GM12865 (cell line): ENCODE results near the gene FUOM.

Experiments
- DNase-seq: peaks from one replicate; pipeline ENCODE4 v3.0.0; 2010; ENCODE audit warnings: low read depth
- H3K4me3 ChIP-seq: 2 replicates; pipeline ENCODE4 v1.5.1; 2011; ENCODE audit warnings: mild to moderate bottlenecking, low read depth, low read length, control low read depth
- TF ChIP-seq, protein P1 (sequence below): IDR thresholded peaks from 2 replicates; pipeline ENCODE4 v1.5.1; 2011; ENCODE audit warnings: low read length, control low read depth, low read depth, inconsistent platforms; ENCODE audit not compliant: insufficient read depth; ENCODE audit errors: missing control alignments

Gene FUOM

DNA sequence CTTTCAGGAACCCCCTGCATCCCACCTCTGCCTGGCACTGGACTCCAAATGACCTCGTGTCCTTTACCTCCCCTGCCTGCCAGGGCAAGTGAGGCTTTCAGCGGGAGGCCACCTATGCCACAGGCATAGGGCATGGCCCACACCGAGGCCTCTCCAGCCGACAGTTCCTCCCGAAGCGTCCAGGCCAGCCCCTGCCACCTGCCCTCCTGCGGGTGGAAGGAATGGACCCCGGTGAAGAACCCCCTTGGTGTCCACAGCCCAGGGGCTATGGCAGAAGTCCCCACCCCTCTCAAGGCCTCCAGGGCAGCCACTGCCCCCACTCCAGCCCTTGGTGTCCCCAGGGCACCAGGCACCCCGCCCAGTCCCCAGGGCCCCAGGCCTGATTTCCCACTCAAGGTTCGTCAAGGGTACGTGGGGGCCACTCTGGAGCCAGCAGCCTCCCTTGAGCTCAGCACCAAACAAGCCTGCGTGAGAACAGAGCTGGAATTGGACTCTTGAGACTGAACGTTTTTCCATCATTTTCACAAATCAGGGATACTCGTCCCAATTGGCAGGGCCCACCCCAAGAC lies 3.1 kb downstream of the FUOM start:
- TF ChIP-seq, protein P1, sequence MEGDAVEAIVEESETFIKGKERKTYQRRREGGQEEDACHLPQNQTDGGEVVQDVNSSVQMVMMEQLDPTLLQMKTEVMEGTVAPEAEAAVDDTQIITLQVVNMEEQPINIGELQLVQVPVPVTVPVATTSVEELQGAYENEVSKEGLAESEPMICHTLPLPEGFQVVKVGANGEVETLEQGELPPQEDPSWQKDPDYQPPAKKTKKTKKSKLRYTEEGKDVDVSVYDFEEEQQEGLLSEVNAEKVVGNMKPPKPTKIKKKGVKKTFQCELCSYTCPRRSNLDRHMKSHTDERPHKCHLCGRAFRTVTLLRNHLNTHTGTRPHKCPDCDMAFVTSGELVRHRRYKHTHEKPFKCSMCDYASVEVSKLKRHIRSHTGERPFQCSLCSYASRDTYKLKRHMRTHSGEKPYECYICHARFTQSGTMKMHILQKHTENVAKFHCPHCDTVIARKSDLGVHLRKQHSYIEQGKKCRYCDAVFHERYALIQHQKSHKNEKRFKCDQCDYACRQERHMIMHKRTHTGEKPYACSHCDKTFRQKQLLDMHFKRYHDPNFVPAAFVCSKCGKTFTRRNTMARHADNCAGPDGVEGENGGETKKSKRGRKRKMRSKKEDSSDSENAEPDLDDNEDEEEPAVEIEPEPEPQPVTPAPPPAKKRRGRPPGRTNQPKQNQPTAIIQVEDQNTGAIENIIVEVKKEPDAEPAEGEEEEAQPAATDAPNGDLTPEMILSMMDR, result no peak

DNA sequence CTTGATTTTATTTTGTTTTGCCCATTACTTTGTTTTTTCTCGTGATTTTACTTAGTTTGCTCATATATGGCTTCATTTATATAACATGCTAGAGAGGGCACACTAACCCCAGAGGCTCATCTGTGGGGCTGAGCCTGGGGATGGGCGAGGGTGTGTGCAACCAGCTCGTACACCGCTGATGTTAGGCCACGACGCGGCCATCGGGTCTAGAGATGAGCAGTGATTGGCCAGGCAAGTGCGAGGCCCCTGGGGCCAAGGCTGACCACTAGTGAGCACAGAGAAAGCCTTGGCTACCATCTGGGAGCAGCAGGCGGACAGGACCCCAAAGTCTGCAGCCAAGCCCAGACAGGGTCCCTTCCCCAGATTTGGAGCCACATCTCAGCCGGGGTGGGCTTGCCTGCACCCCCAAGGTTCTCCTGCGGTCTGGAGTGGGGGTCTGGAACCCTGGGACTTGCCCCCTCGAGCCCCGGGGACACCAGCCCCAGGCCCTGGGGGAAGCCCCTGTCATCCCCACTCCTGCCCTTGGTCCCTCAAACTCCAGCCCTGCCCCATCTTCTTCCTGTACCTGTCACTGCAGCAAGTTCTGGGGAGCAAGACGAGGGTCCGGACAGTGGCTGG lies 3.7 kb downstream of the FUOM start:
- DNase-seq, result no peak
- TF ChIP-seq, protein P1, result no peak
- no peak overlapping the region for H3K4me3 ChIP-seq

More for the DNA sequence above, 3.1 kb downstream of the FUOM start:
- no peak for DNase-seq
- no peak overlapping the region for H3K4me3 ChIP-seq

DNA sequence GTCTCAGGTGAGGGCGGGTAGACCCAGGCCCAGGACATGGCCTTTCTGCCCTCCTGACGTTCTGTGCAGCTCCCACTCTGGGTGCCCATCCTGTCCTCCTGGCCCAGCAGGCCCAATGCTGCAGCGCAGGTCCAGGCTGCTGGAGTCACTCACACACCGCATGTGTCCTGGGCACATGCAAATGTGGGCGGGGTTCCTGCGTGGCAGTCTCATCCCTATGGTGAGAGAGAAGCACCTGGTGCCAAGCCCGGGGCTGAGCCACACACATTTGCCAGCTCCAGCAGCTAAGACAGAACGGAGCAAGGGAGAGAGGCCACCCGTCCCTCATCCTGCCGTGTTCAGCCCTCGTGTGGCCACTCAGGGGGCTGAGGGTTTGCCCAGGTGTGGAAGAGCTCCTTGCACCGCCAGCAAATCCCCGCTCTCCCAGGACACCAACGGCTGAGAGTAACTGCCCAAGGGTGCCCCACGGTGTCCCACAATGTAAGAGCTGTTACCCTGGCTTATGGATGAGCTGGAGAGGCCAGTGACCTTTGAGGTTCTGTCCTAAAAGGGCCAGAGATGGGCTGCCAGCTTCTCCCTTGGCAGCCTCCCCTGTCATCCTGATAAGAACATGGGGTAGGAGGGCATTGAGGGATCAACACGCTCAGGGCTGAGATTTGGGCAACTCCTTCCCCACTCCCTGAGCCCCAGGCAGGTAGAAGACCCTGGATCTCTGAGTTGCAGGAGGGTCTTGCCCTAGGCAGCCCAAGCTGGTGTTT lies 4.4 kb downstream of the FUOM start:
- no peak for DNase-seq
- TF ChIP-seq, protein P1, result no peak
- no peak overlapping the region for H3K4me3 ChIP-seq

DNA sequence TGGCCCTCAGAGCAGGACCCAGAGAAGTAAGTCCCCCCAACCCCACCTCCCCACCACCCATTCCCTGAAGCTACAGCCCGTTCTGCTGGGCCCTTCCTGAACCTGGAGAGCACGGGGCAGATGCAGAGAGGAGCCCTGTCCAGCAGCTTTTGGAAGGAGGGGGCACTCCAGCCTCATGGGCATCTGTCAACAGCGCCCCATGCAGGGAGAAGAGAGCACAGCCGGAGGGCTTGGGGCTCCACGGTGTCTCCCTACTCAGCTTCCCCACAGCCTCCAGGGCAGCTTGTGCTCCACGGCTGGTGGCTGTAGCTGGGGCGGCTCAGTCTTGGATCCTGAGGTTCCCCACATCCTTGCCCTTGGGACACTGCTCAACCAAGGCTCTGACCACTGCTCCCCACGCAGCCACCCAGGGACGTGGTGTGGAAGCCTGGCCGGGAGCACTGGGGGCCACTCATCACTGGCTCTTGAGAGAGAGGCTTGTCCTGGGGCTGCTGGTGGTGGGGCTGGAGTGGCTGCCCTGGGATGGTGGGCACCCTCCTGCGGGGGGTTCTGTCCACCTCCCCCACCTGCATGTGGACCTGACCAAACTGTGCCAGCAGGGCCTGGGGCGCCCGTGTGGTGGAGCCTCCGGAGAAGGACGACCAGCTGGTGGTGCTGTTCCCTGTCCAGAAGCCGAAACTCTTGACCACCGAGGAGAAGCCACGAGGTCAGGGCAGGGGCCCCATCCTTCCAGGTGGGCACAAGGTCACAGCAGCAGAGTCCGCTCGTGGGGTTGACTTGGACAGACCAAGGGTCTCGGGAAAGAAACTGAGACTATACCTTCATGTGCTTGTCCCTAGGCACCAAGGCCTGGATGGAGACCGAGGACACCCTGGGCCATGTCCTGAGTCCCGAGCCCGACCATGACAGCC lies 6.2 kb downstream of the FUOM start:
- no peak overlapping the region for H3K4me3 ChIP-seq
- DNase-seq, result no peak
- TF ChIP-seq, protein P1, result no peak

DNA sequence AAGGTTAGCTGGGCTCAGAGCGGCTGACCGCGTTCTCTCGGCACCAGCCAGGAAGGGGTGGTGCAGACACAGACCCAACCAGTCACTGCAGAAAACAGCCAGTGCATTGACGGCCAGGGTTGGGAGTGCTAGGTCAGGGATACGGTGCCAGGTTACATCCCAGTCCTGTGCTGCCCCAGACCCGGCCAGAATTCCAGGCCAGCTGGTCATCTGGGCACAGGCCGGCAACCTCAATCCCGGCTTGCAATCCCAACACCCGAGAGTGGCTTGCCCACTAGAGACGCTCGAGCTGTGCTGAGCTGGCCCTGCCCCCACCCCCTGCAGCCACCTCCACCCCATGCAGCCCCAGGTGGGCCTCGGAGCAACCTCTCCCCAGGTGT lies 6.9 kb downstream of the FUOM start:
- no peak overlapping the region for H3K4me3 ChIP-seq
- TF ChIP-seq, protein P1, result no peak
- DNase-seq, result no peak

DNA sequence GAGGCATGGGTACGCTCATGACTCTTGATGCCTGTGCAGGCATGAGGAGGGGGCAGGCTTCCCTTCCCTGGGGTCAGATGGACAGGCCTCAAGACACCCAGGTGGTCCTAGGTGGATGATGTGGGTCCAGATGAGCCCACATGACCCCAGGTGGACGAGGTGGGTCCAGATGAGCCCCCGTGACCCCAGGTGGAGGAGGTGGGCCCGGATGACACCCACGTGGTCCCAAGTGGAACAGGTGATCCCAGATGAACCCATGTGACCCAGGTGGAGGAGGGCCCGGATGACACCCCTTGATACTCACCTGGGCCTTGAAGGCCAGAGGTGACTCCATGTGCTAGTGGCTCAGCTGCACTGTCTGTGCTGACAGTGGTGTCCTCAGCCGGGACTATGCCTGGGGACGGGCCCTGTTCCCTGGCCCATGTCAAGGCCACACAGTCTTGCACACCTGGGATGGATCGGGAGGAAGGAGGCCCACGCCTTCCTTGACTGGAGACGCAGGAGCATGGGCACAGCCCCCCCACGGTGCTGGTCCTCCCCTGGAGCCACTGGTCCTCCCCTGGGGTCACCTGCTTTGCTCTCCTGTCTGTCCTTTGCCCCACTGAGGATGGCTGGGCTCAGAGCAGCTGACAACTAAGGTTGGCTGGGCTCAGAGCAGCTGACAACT lies 7.4 kb downstream of the FUOM start:
- TF ChIP-seq, protein P1, result no peak

More for the DNA sequence above, 7.4 kb downstream of the FUOM start:
- DNase-seq, result no peak
- H3K4me3 ChIP-seq, result no peak overlapping the region
